ENCODE data around the gene CCDC188. TPM values are rescaled to one million over a fixed set of nuclear protein-coding genes. Genes with fewer than 3 reads are reported as not detected.

CCDC188 gene
- total RNA-seq, 1 experiment from 2014 or later: not detected

- CTCF ChIA-PET: no interaction called here
- Histone ChIP-seq H3K27ac (ENCODE audit: low read length) (peak overlapping the region; percentile 94), H3K36me3 (ENCODE audit: control insufficient read depth, insufficient read depth, low read length) (peaks cover 22% of the 10 kb centered on the region), H3K4me3 (ENCODE audit: low read depth in 2 of 2, low read length in 2 of 2) (peak overlapping the region; percentile 82 to 86), H3K27me3 (ENCODE audit: control insufficient read depth, insufficient read depth, low read length) (no peaks in the 10 kb centered on the region), H3K9me3 (ENCODE audit: control insufficient read depth, insufficient read depth, low read depth, low read length) (no peaks in the 10 kb centered on the region), H3K4me1 (ENCODE audit: control insufficient read depth, insufficient read depth, low read length) (peaks cover 14% of the 10 kb centered on the region)
- TF ChIP-seq REST (IDR thresholded peaks at IDR 0.05; ENCODE audit: insufficient read depth in 1 of 2, low read depth in 2 of 2, low read length in 1 of 2) (no peak), SIN3A (IDR thresholded peaks at IDR 0.05; ENCODE audit: borderline replicate concordance, insufficient read depth, low read depth, low read length) (no peak), TCF7L2 (IDR thresholded peaks at IDR 0.05; ENCODE audit: low read depth, low read length) (no peak), POLR2AphosphoS5 (IDR thresholded peaks at IDR 0.05; ENCODE audit: low read depth, low read length) (no peak)
- TF ChIP-seq, protein P1, sequence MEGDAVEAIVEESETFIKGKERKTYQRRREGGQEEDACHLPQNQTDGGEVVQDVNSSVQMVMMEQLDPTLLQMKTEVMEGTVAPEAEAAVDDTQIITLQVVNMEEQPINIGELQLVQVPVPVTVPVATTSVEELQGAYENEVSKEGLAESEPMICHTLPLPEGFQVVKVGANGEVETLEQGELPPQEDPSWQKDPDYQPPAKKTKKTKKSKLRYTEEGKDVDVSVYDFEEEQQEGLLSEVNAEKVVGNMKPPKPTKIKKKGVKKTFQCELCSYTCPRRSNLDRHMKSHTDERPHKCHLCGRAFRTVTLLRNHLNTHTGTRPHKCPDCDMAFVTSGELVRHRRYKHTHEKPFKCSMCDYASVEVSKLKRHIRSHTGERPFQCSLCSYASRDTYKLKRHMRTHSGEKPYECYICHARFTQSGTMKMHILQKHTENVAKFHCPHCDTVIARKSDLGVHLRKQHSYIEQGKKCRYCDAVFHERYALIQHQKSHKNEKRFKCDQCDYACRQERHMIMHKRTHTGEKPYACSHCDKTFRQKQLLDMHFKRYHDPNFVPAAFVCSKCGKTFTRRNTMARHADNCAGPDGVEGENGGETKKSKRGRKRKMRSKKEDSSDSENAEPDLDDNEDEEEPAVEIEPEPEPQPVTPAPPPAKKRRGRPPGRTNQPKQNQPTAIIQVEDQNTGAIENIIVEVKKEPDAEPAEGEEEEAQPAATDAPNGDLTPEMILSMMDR (IDR thresholded peaks at IDR 0.05): no peak
- POLR2A ChIA-PET: interaction anchor here (0.6 kb wide), 1 partner anchor 382 kb away, joined by 3 read pairs; no protein-coding TSS in a partner anchor
- intact Hi-C loops (cut with micrococcal nuclease; ENCODE audit: unreplicated experiment): no loop called here
- no peak for DNase-seq (ENCODE audit: low read depth, low spot score)
- BruUV-seq (replicated peaks): TSS peak; percentile 91
- in situ Hi-C loops (cut with HindIII; ENCODE audit: low pct_unique_long_range_greater_than_20kb, low sequenced_read_pairs): no loop called here
- ATAC-seq: no peak
These were observed 32.4 kb downstream of the CCDC188 start for GRCh38 chr22:20118300-20119020.

- ChIA-PET POLR2A (interaction anchor here (0.6 to 0.7 kb wide), 2 partner anchors 104 to 383 kb away, joined by 3 to 6 read pairs; no protein-coding TSS in a partner anchor), CTCF (no interaction called here)
- no peak for DNase-seq (ENCODE audit: low read depth, low spot score)
- intact Hi-C loops (cut with micrococcal nuclease; ENCODE audit: unreplicated experiment): no loop called here
- Histone ChIP-seq H3K27me3 (ENCODE audit: control insufficient read depth, insufficient read depth, low read length) (no peaks in the 10 kb centered on the region), H3K4me3 (ENCODE audit: low read depth in 2 of 2, low read length in 2 of 2) (peak overlapping the region; percentile 82 to 86), H3K36me3 (ENCODE audit: control insufficient read depth, insufficient read depth, low read length) (peaks cover 22% of the 10 kb centered on the region), H3K4me1 (ENCODE audit: control insufficient read depth, insufficient read depth, low read length) (peaks cover 14% of the 10 kb centered on the region), H3K9me3 (ENCODE audit: control insufficient read depth, insufficient read depth, low read depth, low read length) (no peaks in the 10 kb centered on the region), H3K27ac (ENCODE audit: low read length) (peak overlapping the region; percentile 94)
- BruUV-seq (replicated peaks): no TSS peak
- TF ChIP-seq SIN3A (IDR thresholded peaks at IDR 0.05; ENCODE audit: borderline replicate concordance, insufficient read depth, low read depth, low read length): no peak; the same call in 1 of the 2 replicates
- TF ChIP-seq REST (IDR thresholded peaks at IDR 0.05; ENCODE audit: insufficient read depth in 1 of 2, low read depth in 2 of 2, low read length in 1 of 2): no peak
- TF ChIP-seq TCF7L2 (IDR thresholded peaks at IDR 0.05; ENCODE audit: low read depth, low read length): no peak
- TF ChIP-seq, protein P1 (IDR thresholded peaks at IDR 0.05): no peak
- TF ChIP-seq POLR2AphosphoS5 (IDR thresholded peaks at IDR 0.05; ENCODE audit: low read depth, low read length): no peak
- in situ Hi-C loops (cut with HindIII; ENCODE audit: low pct_unique_long_range_greater_than_20kb, low sequenced_read_pairs): no loop called here
- peak; percentile 49 for ATAC-seq
These were observed 33.1 kb downstream of the CCDC188 start for GRCh38 chr22:20117633-20118299.
